Fibroblast of the aortic adventitia (primary cell): ENCODE data around the gene APC. TPM values are rescaled to one million over a fixed set of nuclear protein-coding genes. Genes with fewer than 3 reads are reported as not detected.
"Not testable (repeated sequence)": the region's sequence is repeated elsewhere in the genome, so short reads cannot be mapped to it uniquely, and the experiment has no call there.

Experiments
- DNase-seq: peaks from one replicate; pipeline ENCODE4 v3.0.0-alpha.2; 2010; ENCODE audit warnings: low read depth
- H3K4me3 ChIP-seq: 2 replicates; pipeline ENCODE4 v1.5.1; 2011; ENCODE audit warnings: low read depth, mild to moderate bottlenecking, control low read depth, low read length, moderate library complexity
- CTCF ChIP-seq: IDR thresholded peaks from 2 replicates; pipeline ENCODE4 v1.5.1; 2011; ENCODE audit warnings: mild to moderate bottlenecking, low read length, control low read depth, inconsistent platforms; ENCODE audit not compliant: insufficient read depth
- small RNA-seq: library from RNA; depleted of rRNA; stranded (forward); fragments of <200 nt; gene quantifications from one replicate; pipeline ENCODE3, GENCODE V24; 2012
- total RNA-seq: library from RNA; depleted of rRNA; stranded (reverse); fragments of >200 nt; gene quantifications from 2 replicates; pipeline ENCODE4 v1.2.3, GENCODE V29; 2012; ENCODE audit warnings: low replicate concordance

APC gene
- total RNA-seq, 1 donor = 61.7 TPM

DNA sequence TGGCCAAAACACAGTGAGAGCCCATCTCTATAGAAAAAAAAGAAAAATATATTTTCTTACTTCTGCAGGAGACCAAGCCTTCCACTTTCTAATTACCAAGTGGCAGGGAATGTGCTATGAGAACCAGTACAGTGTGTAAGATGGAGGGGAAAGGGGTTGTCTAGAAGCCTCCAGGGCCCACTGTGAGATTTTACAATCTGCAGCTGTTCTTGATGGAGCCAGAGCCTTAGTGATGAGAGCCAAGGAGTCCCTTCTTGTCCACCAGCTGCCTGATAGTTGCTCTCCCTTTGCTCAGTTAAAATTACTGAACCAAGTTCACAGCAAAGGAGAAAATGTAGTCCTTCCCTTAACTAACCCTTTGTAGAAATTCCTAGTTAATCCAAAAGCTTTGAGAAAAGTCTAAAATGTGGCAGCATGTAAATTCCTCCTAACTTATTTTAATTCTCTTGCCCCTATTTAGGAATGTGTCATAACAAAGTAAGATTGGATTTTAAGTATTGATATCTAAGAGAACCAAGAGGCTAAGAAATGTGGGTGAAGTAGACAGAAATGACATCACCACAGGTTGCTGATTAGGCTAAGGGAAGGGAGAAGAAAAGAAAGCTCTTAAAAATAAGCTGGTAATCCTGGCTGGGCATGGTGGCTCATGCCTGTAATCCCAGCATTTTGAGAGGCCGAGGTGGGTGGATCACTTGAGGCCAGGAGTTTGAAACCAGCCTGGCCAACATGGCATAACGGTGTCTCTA lies 142.7 kb downstream of the APC start:
- H3K4me3 ChIP-seq = no peak overlapping the region
- no peak for DNase-seq
- no peak for TF ChIP-seq CTCF

- no peak overlapping the region for H3K4me3 ChIP-seq
- no peak for TF ChIP-seq CTCF
- DNase-seq = no peak
Measured at GRCh38 chr5:112883192-112883591, 145.5 kb downstream of the APC start.

DNA sequence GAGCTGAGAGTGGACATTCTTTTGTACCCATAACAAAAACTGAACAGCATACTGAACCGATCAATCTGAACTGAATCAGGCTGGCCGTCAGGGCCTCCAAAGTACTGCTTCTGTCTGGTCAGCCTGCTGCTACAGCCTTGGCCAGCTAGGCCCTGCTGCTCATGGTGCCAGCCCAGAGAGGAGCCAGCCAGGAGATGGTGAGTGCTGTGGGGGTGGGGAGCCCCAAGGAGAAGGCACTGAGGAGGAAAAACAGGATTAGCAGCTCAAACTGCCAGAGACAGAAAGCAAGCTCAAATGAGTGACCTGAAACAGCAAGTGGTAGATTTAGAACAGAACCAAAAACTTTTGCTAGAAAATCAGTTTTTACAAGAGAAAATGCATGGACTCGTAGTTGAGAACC lies 147.3 kb downstream of the APC start:
- no peak overlapping the region for H3K4me3 ChIP-seq
- no peak for DNase-seq
- no peak for TF ChIP-seq CTCF

GRCh38 chr5:112886975-112887374 lies 149.3 kb downstream of the APC start:
- H3K4me3 ChIP-seq = no peak overlapping the region
- TF ChIP-seq CTCF = no peak
- DNase-seq = no peak

DNA sequence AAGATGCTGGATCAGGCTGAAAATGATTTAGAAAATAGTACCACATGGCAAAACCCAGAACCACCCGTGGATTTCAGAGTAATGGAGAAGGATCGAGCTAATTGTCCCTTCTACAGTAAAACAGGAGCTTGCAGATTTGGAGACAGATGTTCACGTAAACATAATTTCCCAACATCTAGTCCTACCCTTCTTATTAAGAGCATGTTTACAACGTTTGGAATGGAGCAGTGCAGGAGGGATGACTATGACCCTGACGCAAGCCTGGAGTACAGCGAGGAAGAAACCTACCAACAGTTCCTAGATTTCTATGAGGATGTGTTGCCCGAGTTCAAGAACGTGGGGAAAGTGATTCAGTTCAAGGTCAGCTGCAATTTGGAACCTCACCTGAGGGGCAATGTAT lies 154.4 kb downstream of the APC start:
- not testable (repeated sequence) for H3K4me3 ChIP-seq, DNase-seq

GRCh38 chr5:112892776-112893175 lies 155.1 kb downstream of the APC start:
- DNase-seq = no peak
- no peak overlapping the region for H3K4me3 ChIP-seq
- TF ChIP-seq CTCF = no peak

DNA sequence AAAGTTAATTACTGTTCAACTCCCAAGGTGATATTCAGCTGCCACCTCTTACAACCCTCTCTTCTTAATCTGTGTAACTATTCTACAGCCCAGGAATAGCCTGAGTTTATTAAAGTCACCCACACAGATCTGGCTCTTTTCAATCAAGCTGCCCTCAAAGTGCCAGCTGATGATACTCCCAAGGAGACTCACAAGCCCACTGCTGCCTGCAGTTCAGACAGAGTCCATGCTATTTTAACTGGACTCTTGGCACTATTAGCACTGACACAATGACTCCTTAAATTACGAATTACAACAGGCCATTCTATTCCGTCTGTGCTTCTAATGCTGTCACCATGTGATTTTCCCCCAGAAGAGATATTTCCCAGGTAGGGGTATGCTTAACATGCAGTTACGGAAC lies 158.0 kb downstream of the APC start:
- no peak overlapping the region for H3K4me3 ChIP-seq
- TF ChIP-seq CTCF = no peak
- DNase-seq = no peak

Small RNA genes lying within 50 kb of the gene (small RNA-seq; reads per million reads assigned to genes)
- not detected for gene RNU6-482P

Other genes with a start within 250 kb of the APC start
- 49.0 and 88.2 TPM in 2 replicates for gene SRP19, start 123.4 kb downstream of the APC start, total RNA-seq
- 20.8 and 60.0 TPM in 2 replicates for gene REEP5, start 184.3 kb downstream of the APC start, total RNA-seq
- 34.4 and 112 TPM in 2 replicates for gene DCP2, start 238.9 kb downstream of the APC start, total RNA-seq